CD14-positive monocyte (primary cell): ENCODE data around the gene FAM117A. TPM values are rescaled to one million over a fixed set of nuclear protein-coding genes. Genes with fewer than 3 reads are reported as not detected.

Experiments used
- DNase-seq, 3 donors: peaks; one replicate each; pipeline ENCODE4 v3.0.0-alpha.2; 2011 to 2022
- H2AFZ ChIP-seq: 2 replicates; pipeline ENCODE4 v1.6.0; 2012; ENCODE audit warnings: mild to moderate bottlenecking, low read depth, low read length, inconsistent platforms; ENCODE audit not compliant: insufficient read depth, poor library complexity, severe bottlenecking
- H3K27ac ChIP-seq, 2 donors: 1 replicate in 1 of 2; 2 replicates in 1 of 2; pipeline ENCODE4 v1.5.1; 2012 to 2013; ENCODE audit warnings: low read length in 2 of 2, control low read depth in 1 of 2, inconsistent platforms in 1 of 2, low read depth in 1 of 2, mild to moderate bottlenecking in 1 of 2
- H3K27me3 ChIP-seq, 2 donors: one replicate each; pipeline versions ENCODE4 v1.6.0 to v1.6.1; 2011 to 2013; ENCODE audit warnings: low read length in 2 of 2; ENCODE audit not compliant: control insufficient read depth in 2 of 2, insufficient read depth in 2 of 2
- H3K36me3 ChIP-seq, 2 donors: replicated peaks in 1 of 2; 1 replicate in 1 of 2; 2 replicates in 1 of 2; pipeline versions ENCODE4 v1.5.1 to v1.6.1; 2012 to 2013; ENCODE audit warnings: low read length in 2 of 2, control low read depth in 1 of 2, inconsistent platforms in 1 of 2, mild to moderate bottlenecking in 1 of 2; ENCODE audit not compliant: insufficient read depth in 2 of 2, control insufficient read depth in 1 of 2
- H3K4me1 ChIP-seq, 2 donors: 1 replicate in 1 of 2; 2 replicates in 1 of 2; pipeline versions ENCODE4 v1.5.1 to v1.6.1; 2012 to 2013; ENCODE audit warnings: low read length in 2 of 2, control low read depth in 1 of 2, inconsistent platforms in 1 of 2, mild to moderate bottlenecking in 1 of 2, moderate library complexity in 1 of 2; ENCODE audit not compliant: insufficient read depth in 2 of 2, control insufficient read depth in 1 of 2
- H3K4me2 ChIP-seq: replicated peaks from 2 replicates; pipeline ENCODE3; 2012; ENCODE audit warnings: low read length, moderate library complexity, mild to moderate bottlenecking; ENCODE audit not compliant: poor library complexity, severe bottlenecking; ENCODE audit errors: extremely low read depth
- H3K4me3 ChIP-seq, 3 experiments: fragments of 200-600 bp in 1 of 3; sonication (generic) in 1 of 3; replicated peaks in 1 of 3; 1 replicate in 2 of 3; 2 replicates in 1 of 3; pipeline ENCODE4 v1.5.1; 2011 to 2013; ENCODE audit warnings: low read length in 3 of 3, mild to moderate bottlenecking in 3 of 3, control low read depth in 2 of 3, low read depth in 2 of 3, inconsistent platforms in 1 of 3, moderate library complexity in 1 of 3
- H3K79me2 ChIP-seq: 2 replicates; pipeline ENCODE4 v1.6.0; 2012; ENCODE audit warnings: mild to moderate bottlenecking, control low read depth, inconsistent platforms, low read length, moderate library complexity; ENCODE audit not compliant: insufficient read depth
- H3K9ac ChIP-seq: 2 replicates; pipeline ENCODE4 v1.6.0; 2017; ENCODE audit warnings: low read length, mild to moderate bottlenecking; ENCODE audit not compliant: insufficient read depth, poor library complexity, severe bottlenecking
- H3K9me3 ChIP-seq, 2 donors: replicated peaks in 1 of 2; 1 replicate in 1 of 2; 2 replicates in 1 of 2; pipeline versions ENCODE4 v1.5.1 to v1.6.1; 2012 to 2013; ENCODE audit warnings: low read length in 2 of 2, control low read depth in 1 of 2; ENCODE audit not compliant: control insufficient read depth in 1 of 2, insufficient read depth in 1 of 2
- H4K20me1 ChIP-seq: 2 replicates; pipeline ENCODE4 v1.6.0; 2012; ENCODE audit warnings: mild to moderate bottlenecking, low read length, control low read depth, moderate library complexity; ENCODE audit not compliant: insufficient read depth
- H3K27ac Mint-ChIP-seq, 7 donors: one replicate each; pipeline ENCODE4 v1.8.0; 2020; ENCODE audit warnings: mild to moderate bottlenecking in 7 of 7, mixed read lengths in 7 of 7, moderate library complexity in 6 of 7, inconsistent platforms in 2 of 7
- H3K27me3 Mint-ChIP-seq, 3 donors: one replicate each; pipeline ENCODE4 v1.8.0; 2021 to 2022; ENCODE audit warnings: low read depth in 3 of 3, mild to moderate bottlenecking in 3 of 3, mixed read lengths in 3 of 3, moderate library complexity in 3 of 3, inconsistent platforms in 1 of 3
- H3K36me3 Mint-ChIP-seq, 2 donors: one replicate each; pipeline ENCODE4 v1.8.0; 2020; ENCODE audit warnings: mixed read lengths in 2 of 2, inconsistent platforms in 1 of 2, mild to moderate bottlenecking in 1 of 2
- H3K4me1 Mint-ChIP-seq: one replicate; pipeline ENCODE4 v1.8.0; 2020; ENCODE audit warnings: mild to moderate bottlenecking, mixed read lengths
- H3K4me3 Mint-ChIP-seq, 2 donors: one replicate each; pipeline ENCODE4 v1.8.0; 2020; ENCODE audit warnings: mild to moderate bottlenecking in 2 of 2, mixed read lengths in 2 of 2, moderate library complexity in 1 of 2
- H3K9me3 Mint-ChIP-seq, 7 donors: one replicate each; pipeline ENCODE4 v1.8.0; 2020 to 2022; ENCODE audit warnings: mixed read lengths in 7 of 7, mild to moderate bottlenecking in 6 of 7, moderate library complexity in 6 of 7, inconsistent platforms in 2 of 7
- CTCF ChIP-seq: fragments of 200-600 bp; IDR thresholded peaks from one replicate; pipeline ENCODE4 v1.8.0; 2022; ENCODE audit warnings: antibody characterized with exemption, mild to moderate bottlenecking
- WGBS: methylation state at CpG from one replicate; pipeline ENCODE4 v1.1.5; 2013; ENCODE audit warnings: missing lambda C conversion rate; ENCODE audit not compliant: insufficient coverage; 5-methylcytosine and 5-hydroxymethylcytosine counted together
- intact Hi-C, 2 donors: fragments of 100-400 bp; cut with micrococcal nuclease; formaldehyde crosslinking; loops; one replicate each; pipeline versions ENCODE4 v1.15.0 to v1.15.1; 2023
- polyA plus RNA-seq, 3 donors: library from polyadenylated mRNA; depleted of rRNA in 1 of 3; unstranded in 2 of 3; stranded (reverse) in 1 of 3; fragments of 300-500 nt in 2 of 3; fragments of >200 nt in 1 of 3; fragmentation: Illumina TruSeq in 2 of 3; gene quantifications; 1 replicate in 2 of 3; 2 replicates in 1 of 3; pipeline ENCODE4 v1.2.3, GENCODE V29; 2012 to 2021

FAM117A gene
- polyA plus RNA-seq, 3 donors: 11.8 to 34.9 (median 17.9) TPM

DNA sequence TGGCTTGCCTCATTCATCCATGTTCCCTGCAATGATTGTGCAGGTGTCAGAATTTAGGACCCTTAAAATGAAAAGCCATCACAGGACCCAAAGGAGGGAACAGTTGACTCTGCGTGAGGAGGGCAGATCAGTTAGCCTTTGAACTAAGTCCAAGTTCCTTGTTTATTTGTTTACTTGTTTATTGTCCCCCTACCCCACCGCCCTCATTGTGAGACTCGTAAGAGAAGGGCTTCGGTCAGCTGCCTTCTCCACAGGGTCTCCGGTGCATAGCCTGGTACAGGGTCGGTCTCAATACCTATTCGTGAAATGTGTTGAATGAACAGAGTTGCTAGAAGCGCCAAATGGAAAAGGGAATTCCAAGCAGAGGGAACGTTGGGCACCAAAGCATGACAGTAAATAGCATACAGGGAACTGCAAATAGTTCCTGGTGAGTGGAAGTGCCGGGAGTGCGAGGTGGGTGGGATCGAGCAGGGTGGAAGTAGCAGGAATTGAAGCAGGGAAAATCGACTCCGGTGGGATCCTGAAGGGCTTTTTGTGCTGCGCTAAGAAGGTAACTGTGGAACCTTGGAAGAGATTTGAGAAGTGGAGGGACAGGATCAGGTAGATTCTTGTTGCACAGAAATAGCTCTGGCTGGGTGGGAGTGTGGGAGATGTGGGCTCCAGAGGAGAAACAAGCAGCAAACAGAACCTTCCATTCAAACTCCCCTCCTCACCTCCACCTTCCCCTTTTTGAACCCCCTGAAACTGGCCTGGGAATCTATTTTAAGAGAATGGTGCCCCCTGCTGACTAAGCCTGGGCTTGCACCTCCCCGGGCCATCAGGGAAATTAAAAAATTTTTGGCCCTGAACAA, 68.9 kb downstream of the FAM117A start:
- no peak overlapping the region for H3K9ac ChIP-seq
- peaks cover 1 to 10% of the 10 kb centered on the region in 2 donors for H3K36me3 ChIP-seq
- H3K79me2 ChIP-seq: no peaks in the 10 kb centered on the region
- H3K27ac Mint-ChIP-seq: peak overlapping the region in 2 of 7 donors; percentile 28 to 68
- H3K4me2 ChIP-seq: no peak overlapping the region
- no peaks in the 10 kb centered on the region for H4K20me1 ChIP-seq
- no peaks in the 10 kb centered on the region for H3K9me3 ChIP-seq
- peaks cover 9 to 10% of the 10 kb centered on the region in 2 donors for H3K36me3 Mint-ChIP-seq
- H3K9me3 Mint-ChIP-seq: no peaks in the 10 kb centered on the region
- WGBS: 40% methylated on average over 14 of the region's 16 CpGs
- no peak overlapping the region for H3K4me3 ChIP-seq
- no peaks in the 10 kb centered on the region for H3K27me3 ChIP-seq
- peaks cover 1 to 7% (median 5%) of the 10 kb centered on the region in 3 donors for H3K27me3 Mint-ChIP-seq
- no peak overlapping the region for H3K27ac ChIP-seq
- H3K4me1 ChIP-seq: peaks cover 19 to 20% of the 10 kb centered on the region in 2 donors
- intact Hi-C loops: loop anchor here (1.0 to 10.0 kb wide), 3 partner anchors 80 to 127 kb away; no protein-coding TSS in a partner anchor
- TF ChIP-seq CTCF: peak; percentile 98
- H3K4me1 Mint-ChIP-seq: peaks cover 23% of the 10 kb centered on the region
- peak overlapping the region in 1 of 2 donors; percentile 54 for H3K4me3 Mint-ChIP-seq
- no peak overlapping the region for H2AFZ ChIP-seq
- peak; percentile 42 to 68 (median 55) for DNase-seq

DNA sequence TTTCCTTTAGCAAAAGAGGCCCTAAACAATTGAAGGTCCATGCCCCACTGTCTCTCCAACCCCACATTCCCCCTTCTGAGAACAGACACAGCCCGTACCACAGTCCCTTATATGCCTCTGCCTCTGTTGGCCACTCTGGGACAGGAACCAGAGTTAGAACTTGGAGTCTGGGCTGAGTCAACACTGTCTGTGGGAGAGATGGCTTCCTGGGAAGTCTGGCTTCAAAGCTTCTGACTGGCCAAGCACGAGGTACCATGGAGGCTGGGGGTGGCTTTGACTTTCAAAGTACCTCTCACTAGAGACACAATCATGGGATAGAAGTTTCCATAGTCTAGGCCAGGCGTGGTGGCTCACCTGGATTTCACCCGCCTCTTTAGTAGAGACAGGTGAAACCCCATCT, 71.2 kb downstream of the FAM117A start:
- DNase-seq: no peak
- H2AFZ ChIP-seq: no peak overlapping the region
- no peaks in the 10 kb centered on the region for H4K20me1 ChIP-seq
- intact Hi-C loops: loop anchor here in 1 of 2 donors (10.0 kb wide), 1 partner anchor 78 kb away; no protein-coding TSS in a partner anchor
- H3K36me3 Mint-ChIP-seq: no peaks in the 10 kb centered on the region
- no peak overlapping the region for H3K9ac ChIP-seq
- H3K27me3 Mint-ChIP-seq: peaks cover 1 to 8% (median 6%) of the 10 kb centered on the region in 3 donors
- no peak for TF ChIP-seq CTCF
- H3K4me1 ChIP-seq: peaks cover 42 to 43% of the 10 kb centered on the region in 2 donors
- H3K4me2 ChIP-seq: no peak overlapping the region
- no peak overlapping the region for H3K4me3 ChIP-seq
- H3K36me3 ChIP-seq: no peaks in the 10 kb centered on the region
- H3K4me1 Mint-ChIP-seq: peaks cover 43% of the 10 kb centered on the region
- H3K27ac Mint-ChIP-seq: no peak overlapping the region
- no peak overlapping the region for H3K27ac ChIP-seq
- H3K79me2 ChIP-seq: no peaks in the 10 kb centered on the region
- no peaks in the 10 kb centered on the region for H3K27me3 ChIP-seq
- no CpG with 5 or more reads among the region's 4 CpGs for WGBS
- no peaks in the 10 kb centered on the region for H3K9me3 ChIP-seq
- H3K9me3 Mint-ChIP-seq: no peaks in the 10 kb centered on the region
- no peak overlapping the region for H3K4me3 Mint-ChIP-seq
